ENCODE measurements around the gene HAS3. TPM values are rescaled to one million over a fixed set of nuclear protein-coding genes. Genes with fewer than 3 reads are reported as not detected.

The HAS3 gene
- total RNA-seq, 1 experiment from 2014 or later = 66.9 TPM

GRCh38 chr16:69085032-69085695, 20.3 kb upstream of the HAS3 start:
- H3K4me3 Mint-ChIP-seq = no peak overlapping the region
- ChIA-PET POLR2A (no interaction called here), CTCF (interaction anchor here (0.6 to 2.3 kb wide), 7 partner anchors 9 to 395 kb away, joined by 3 to 8 read pairs (median 3); no protein-coding TSS in a partner anchor)
- no peak for ATAC-seq
- no peak for DNase-seq (ENCODE audit: low spot score)
- H3K9me3 Mint-ChIP-seq = no peaks in the 10 kb centered on the region
- no peak overlapping the region for H3K27ac Mint-ChIP-seq
- TF ChIP-seq ZNF121 (CRISPR knock-in tag; IDR thresholded peaks at IDR 0.05) (peak; percentile 62; the same call in 1 of the 2 replicates), CBFB (CRISPR knock-in tag; IDR thresholded peaks at IDR 0.05; ENCODE audit: low read depth) (no peak)
- peaks cover 8% of the 10 kb centered on the region for H3K36me3 Mint-ChIP-seq
- peaks cover 42% of the 10 kb centered on the region for H3K4me1 Mint-ChIP-seq
- H3K27me3 Mint-ChIP-seq (ENCODE audit: low read depth) = no peaks in the 10 kb centered on the region

DNA sequence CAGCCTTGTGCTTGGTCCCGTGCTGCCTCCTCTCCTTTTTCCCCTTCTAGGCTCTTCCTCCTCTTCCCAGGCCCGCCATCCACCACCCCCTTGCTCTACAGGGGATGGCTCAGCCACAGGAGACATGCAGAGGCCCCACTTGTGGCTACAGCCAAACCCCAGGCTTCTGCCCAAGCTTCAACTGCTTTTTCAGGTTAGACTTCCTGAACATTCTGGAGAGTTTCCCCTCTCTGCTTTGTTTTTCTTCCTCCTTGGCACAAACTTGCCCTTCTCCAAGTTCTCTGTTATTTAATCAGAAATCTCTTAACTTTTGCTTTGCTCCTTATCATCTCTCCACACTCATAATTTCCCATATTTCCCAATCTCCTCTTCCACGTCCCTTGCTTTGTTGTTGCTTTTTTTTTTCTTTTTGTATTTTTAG, 18.3 kb upstream of the HAS3 start:
- no peak overlapping the region for H3K4me3 Mint-ChIP-seq
- ATAC-seq (no peak), DNase-seq (ENCODE audit: low spot score) (no peak)
- H3K36me3 Mint-ChIP-seq = peaks cover 8% of the 10 kb centered on the region
- H3K27me3 Mint-ChIP-seq (ENCODE audit: low read depth) = no peaks in the 10 kb centered on the region
- H3K9me3 Mint-ChIP-seq = no peaks in the 10 kb centered on the region
- ChIA-PET CTCF (no interaction called here), POLR2A (no interaction called here)
- H3K27ac Mint-ChIP-seq = peak overlapping the region; percentile 79
- H3K4me1 Mint-ChIP-seq = peaks cover 50% of the 10 kb centered on the region
- no peak for TF ChIP-seq MAX (CRISPR knock-in tag; IDR thresholded peaks at IDR 0.05)
- TF ChIP-seq, protein P1, sequence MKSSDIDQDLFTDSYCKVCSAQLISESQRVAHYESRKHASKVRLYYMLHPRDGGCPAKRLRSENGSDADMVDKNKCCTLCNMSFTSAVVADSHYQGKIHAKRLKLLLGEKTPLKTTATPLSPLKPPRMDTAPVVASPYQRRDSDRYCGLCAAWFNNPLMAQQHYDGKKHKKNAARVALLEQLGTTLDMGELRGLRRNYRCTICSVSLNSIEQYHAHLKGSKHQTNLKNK (CRISPR knock-in tag; IDR thresholded peaks at IDR 0.05) = no peak
- TF ChIP-seq, protein P2, sequence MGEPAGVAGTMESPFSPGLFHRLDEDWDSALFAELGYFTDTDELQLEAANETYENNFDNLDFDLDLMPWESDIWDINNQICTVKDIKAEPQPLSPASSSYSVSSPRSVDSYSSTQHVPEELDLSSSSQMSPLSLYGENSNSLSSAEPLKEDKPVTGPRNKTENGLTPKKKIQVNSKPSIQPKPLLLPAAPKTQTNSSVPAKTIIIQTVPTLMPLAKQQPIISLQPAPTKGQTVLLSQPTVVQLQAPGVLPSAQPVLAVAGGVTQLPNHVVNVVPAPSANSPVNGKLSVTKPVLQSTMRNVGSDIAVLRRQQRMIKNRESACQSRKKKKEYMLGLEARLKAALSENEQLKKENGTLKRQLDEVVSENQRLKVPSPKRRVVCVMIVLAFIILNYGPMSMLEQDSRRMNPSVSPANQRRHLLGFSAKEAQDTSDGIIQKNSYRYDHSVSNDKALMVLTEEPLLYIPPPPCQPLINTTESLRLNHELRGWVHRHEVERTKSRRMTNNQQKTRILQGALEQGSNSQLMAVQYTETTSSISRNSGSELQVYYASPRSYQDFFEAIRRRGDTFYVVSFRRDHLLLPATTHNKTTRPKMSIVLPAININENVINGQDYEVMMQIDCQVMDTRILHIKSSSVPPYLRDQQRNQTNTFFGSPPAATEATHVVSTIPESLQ (CRISPR knock-in tag; IDR thresholded peaks at IDR 0.05) = no peak
- TF ChIP-seq PRRX2 (CRISPR knock-in tag; IDR thresholded peaks at IDR 0.05) = no peak
- TF ChIP-seq FOXJ3 (CRISPR knock-in tag; IDR thresholded peaks at IDR 0.05; ENCODE audit: borderline replicate concordance) = no peak
- TF ChIP-seq HMGXB4 (CRISPR knock-in tag; IDR thresholded peaks at IDR 0.05) = no peak
- TF ChIP-seq ZNF396 (CRISPR knock-in tag; IDR thresholded peaks at IDR 0.05; ENCODE audit: borderline replicate concordance) = no peak
- no peak for TF ChIP-seq ZNF317 (CRISPR knock-in tag; IDR thresholded peaks at IDR 0.05; ENCODE audit: borderline replicate concordance, low read depth)
- TF ChIP-seq HMGA2 (CRISPR knock-in tag; IDR thresholded peaks at IDR 0.05) = no peak

GRCh38 chr16:69088684-69089083, 16.8 kb upstream of the HAS3 start:
- ChIA-PET POLR2A (interaction anchor here (1.2 to 1.5 kb wide), 2 partner anchors 12 to 17 kb away, joined by 4 read pairs; partner anchors contain the start of gene HAS3), CTCF (interaction anchor here (1.2 to 1.9 kb wide), 6 partner anchors 10 to 24 kb away, joined by 3 to 6 read pairs (median 4); no protein-coding TSS in a partner anchor)
- Mint-ChIP-seq H3K27ac (peak overlapping the region; percentile 7; the same call in 1 of the 2 replicates), H3K36me3 (peaks cover 8% of the 10 kb centered on the region), H3K27me3 (ENCODE audit: low read depth) (no peaks in the 10 kb centered on the region), H3K4me3 (no peak overlapping the region), H3K4me1 (peaks cover 45% of the 10 kb centered on the region), H3K9me3 (no peaks in the 10 kb centered on the region)
- ATAC-seq (no peak), DNase-seq (ENCODE audit: low spot score) (no peak)
- no peak for TF ChIP-seq ZNF219 (CRISPR knock-in tag; IDR thresholded peaks at IDR 0.05; ENCODE audit: borderline replicate concordance)
- TF ChIP-seq, protein P3, sequence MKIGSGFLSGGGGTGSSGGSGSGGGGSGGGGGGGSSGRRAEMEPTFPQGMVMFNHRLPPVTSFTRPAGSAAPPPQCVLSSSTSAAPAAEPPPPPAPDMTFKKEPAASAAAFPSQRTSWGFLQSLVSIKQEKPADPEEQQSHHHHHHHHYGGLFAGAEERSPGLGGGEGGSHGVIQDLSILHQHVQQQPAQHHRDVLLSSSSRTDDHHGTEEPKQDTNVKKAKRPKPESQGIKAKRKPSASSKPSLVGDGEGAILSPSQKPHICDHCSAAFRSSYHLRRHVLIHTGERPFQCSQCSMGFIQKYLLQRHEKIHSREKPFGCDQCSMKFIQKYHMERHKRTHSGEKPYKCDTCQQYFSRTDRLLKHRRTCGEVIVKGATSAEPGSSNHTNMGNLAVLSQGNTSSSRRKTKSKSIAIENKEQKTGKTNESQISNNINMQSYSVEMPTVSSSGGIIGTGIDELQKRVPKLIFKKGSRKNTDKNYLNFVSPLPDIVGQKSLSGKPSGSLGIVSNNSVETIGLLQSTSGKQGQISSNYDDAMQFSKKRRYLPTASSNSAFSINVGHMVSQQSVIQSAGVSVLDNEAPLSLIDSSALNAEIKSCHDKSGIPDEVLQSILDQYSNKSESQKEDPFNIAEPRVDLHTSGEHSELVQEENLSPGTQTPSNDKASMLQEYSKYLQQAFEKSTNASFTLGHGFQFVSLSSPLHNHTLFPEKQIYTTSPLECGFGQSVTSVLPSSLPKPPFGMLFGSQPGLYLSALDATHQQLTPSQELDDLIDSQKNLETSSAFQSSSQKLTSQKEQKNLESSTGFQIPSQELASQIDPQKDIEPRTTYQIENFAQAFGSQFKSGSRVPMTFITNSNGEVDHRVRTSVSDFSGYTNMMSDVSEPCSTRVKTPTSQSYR (CRISPR knock-in tag; IDR thresholded peaks at IDR 0.05) = no peak
- no peak for TF ChIP-seq PREB (CRISPR knock-in tag; IDR thresholded peaks at IDR 0.05; ENCODE audit: borderline replicate concordance)
- TF ChIP-seq ZNF121 (CRISPR knock-in tag; IDR thresholded peaks at IDR 0.05) = peak; percentile 97
- no peak for TF ChIP-seq FOXK1 (CRISPR knock-in tag; IDR thresholded peaks at IDR 0.05)
- TF ChIP-seq HMGXB4 (CRISPR knock-in tag; IDR thresholded peaks at IDR 0.05) = no peak
